HG02798 (cell line): ENCODE measurements around the gene TIE1.

Experiments used
- ATAC-seq: cut with Tn5 transposase; IDR thresholded peaks from one replicate; pipeline ENCODE4 v1.9.1; 2021; ENCODE audit warnings: mild to moderate bottlenecking; ENCODE audit not compliant: unreplicated experiment, poor library complexity

TIE1 gene

GRCh38 chr1:43273708-43274107 lies 27.1 kb upstream of the TIE1 start:
- ATAC-seq: no peak

- ATAC-seq: no peak
These were observed 26.5 kb upstream of the TIE1 start for GRCh38 chr1:43274125-43274803.

DNA sequence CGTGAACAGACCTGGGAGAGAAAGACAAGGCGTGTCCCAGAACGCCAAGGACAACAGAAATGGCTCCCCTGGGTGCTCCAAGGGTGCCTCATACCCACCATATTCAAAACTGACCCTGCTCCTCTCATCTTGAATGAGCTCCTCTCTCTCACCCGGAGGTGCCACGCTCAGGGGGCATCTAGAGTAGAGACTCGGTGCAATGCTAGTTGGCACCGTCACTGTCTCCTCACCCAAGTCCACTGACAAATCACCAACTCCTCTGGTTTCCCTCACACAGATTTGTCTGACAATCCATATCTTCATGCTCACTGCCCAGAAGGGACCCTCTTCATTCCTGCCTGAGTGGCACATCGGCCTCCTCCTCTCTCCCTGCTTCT lies 26.0 kb upstream of the TIE1 start:
- no peak for ATAC-seq

- no peak for ATAC-seq
These were observed 24.8 kb upstream of the TIE1 start for GRCh38 chr1:43275826-43276620.

DNA sequence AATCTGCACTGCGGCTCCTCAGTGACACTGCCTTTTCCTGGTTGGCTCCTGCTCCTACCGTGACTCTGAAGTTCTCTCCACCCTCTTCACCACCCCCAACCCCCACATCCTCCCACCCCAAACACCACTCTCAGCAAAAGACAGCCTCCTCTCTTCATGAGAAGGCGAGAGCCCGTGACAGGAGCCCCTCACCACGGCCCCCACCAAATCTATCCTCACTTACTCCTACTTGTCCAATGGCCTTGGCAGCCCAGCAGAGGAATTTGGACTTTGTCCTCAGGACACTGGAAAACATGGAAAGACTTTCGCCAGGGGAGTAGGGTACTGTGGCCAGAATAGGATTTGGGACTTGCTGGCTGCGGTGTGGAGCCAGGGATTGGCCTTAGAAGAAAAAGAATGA lies 24.1 kb upstream of the TIE1 start:
- no peak for ATAC-seq

GRCh38 chr1:43277116-43277876 lies 23.5 kb upstream of the TIE1 start:
- no peak for ATAC-seq

DNA sequence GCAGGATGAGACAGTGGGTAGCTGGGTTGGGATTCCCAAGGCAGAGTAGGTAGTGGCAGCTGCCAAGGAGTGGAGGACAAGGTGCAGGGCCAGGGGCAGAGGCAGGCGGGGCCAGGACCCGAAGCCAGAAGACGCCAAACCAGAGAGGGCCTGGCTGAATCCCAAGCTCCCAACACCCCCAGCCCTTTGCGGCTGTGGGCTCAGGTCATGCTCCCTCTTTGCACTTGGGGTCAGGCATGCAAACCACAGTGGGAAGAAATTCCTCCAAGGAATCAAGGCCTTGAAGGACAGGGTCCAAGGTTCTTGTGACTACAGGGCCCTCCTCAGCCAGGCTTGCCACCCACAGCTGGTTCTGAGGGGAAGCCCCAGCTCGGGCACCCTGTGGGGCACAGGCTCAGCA lies 21.6 kb upstream of the TIE1 start:
- no peak for ATAC-seq

GRCh38 chr1:43279666-43280065 lies 21.1 kb upstream of the TIE1 start:
- no peak for ATAC-seq

- no peak for ATAC-seq
These were observed 20.1 kb upstream of the TIE1 start for GRCh38 chr1:43280692-43281091.

- ATAC-seq: no peak
These were observed 18.3 kb upstream of the TIE1 start for GRCh38 chr1:43282220-43283195.

DNA sequence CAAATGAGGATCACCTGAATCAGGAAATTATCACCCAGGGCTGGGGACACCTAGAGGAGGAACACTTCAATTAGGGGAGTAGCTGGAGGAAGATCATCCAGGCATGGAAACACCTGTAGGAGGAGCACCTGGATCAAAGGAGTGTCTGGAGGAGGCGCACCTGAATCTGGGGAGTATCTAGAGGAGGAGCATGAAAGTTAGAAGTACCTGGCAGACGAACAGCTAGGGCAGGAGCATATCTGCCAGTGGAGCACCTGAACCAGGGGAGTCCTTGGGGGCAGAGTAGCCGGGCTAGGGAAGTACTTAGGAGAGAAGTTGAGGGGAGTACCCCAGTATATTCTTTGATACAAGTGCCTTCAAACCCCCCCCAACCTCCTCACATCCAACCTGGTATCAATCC lies 16.7 kb upstream of the TIE1 start:
- ATAC-seq: no peak

DNA sequence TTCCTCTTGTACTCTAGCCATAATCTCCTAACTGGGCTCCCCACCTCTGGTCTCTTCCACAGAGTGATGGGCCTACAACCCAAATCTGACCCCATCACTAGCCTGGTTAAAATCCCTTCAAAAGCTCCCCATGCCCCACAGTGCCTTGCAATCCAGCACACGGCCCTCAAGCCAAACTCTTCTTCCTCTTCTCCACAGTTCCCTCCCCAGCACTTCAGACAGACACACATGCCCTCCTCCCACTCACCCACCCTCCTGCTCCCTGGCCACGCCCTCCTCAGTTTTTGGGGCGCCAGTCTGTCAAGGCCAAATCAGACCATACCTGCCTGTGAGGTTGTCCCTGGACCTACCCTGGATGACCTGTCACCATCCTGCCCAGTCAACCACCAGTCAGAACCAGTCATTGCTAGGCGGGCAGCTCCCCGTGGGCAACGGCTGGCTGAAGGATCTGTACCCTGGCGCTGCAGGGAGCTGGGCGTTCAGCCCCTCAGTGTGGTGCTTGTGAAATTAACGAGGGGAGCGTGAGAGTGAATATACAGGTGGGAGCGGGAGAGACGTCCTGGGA lies 16.2 kb upstream of the TIE1 start:
- no peak for ATAC-seq

DNA sequence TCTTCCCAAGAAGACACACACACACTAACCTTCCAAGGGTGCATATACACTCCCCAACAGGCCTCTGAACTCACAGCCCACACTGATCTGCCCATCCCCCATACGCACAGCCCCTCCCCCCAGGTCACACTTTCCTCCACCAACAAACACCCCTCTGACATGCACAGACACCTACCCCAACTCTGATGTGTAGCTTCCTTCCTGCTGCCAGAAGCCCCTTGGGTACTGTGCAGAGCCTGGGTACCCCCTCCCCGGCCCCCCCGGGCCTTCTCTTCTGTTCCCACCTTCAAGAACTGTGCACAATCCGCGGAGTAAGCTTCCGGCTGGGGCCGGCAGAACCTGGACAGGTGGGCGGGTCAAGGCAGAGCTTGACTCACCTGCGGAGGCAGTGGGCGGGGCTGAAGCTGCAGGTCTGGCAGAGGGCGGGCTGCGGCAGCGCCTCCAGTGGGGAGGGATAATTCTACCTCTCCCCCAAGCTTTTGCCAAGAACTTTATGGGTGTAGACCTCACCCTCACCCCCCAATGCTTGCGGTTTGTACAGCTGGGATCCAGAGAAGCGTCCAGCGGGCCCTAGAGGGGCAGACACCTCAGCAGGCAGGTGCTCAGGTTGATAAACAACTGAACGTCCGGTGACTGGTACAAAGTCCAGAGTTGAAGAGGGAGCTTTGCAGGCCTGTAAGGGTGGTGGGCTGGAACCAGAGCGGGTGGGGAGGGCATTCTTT lies 15.4 kb upstream of the TIE1 start, which contains the start of gene C1orf210:
Gene C1orf210, minus strand, starts transcription at position 313 of the 722 bp plus-strand sequence. CDS start 2,311 bp downstream, outside the sequence.
- no peak for ATAC-seq

- ATAC-seq: no peak
These were observed 14.7 kb upstream of the TIE1 start for GRCh38 chr1:43286115-43286514.

DNA sequence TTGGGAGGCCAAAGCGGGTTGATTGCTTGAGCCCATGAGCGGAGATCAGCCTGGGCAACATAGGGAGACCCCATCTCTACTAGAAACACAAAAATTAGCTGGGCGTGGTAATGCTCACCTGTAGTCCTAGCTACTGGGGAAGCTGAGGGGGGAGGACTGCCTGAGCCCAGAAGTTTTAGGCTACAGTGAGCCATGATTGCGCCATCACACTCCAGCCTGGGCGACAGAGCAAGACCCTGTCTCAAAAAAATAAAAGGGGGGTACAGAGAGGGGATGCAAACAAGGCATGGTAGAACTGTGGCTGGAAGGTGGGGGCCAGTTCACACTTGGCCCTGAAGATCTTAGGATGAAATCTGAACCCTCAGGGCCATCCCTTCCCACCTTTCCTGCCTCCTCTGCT lies 14.2 kb upstream of the TIE1 start:
- ATAC-seq: no peak

DNA sequence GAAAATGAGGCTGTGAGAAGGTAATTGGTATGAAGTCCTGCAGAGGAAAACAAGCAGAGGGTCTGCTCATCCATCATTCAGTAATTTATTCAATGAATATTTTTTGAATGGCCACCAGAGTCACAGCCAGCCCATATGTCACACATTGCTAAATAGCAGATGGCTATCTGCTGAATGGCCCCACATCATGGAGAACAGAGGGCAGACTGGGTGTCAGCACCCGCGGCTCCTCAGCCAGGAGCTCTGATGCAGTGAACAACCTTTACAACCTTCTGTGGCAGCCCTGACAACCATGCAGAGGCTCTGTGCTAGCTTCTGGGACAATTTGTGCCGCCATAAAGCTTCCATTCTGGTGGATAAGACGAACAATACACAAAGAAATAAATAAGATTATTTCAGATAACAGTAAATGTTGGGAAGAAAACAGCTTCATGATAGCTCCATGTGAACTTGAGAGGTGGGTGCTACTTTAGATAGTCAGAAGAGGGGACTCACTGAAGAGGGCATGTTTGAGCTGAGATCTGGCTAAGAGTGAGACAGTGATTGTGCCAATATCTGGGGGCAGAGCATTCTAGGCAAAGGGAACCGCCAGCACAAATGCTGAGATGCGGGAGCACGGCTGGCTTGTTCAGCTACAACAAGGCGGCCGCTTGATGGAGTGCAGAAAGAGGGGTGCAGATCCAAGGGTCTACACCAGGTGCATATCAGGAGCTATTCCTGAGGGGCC lies 12.6 kb upstream of the TIE1 start:
- ATAC-seq: no peak

GRCh38 chr1:43288785-43289706 lies 11.7 kb upstream of the TIE1 start:
- ATAC-seq: no peak
